HG02884 (cell line): ENCODE measurements around the gene PCNP.
"Not testable (repeated sequence)": the region's sequence is repeated elsewhere in the genome, so short reads cannot be mapped to it uniquely, and the experiment has no call there.

Experiments used
- ATAC-seq: cut with Tn5 transposase; IDR thresholded peaks from one replicate; pipeline ENCODE4 v1.9.1; 2021; ENCODE audit warnings: mild to moderate bottlenecking, moderate library complexity; ENCODE audit not compliant: unreplicated experiment

PCNP gene

DNA sequence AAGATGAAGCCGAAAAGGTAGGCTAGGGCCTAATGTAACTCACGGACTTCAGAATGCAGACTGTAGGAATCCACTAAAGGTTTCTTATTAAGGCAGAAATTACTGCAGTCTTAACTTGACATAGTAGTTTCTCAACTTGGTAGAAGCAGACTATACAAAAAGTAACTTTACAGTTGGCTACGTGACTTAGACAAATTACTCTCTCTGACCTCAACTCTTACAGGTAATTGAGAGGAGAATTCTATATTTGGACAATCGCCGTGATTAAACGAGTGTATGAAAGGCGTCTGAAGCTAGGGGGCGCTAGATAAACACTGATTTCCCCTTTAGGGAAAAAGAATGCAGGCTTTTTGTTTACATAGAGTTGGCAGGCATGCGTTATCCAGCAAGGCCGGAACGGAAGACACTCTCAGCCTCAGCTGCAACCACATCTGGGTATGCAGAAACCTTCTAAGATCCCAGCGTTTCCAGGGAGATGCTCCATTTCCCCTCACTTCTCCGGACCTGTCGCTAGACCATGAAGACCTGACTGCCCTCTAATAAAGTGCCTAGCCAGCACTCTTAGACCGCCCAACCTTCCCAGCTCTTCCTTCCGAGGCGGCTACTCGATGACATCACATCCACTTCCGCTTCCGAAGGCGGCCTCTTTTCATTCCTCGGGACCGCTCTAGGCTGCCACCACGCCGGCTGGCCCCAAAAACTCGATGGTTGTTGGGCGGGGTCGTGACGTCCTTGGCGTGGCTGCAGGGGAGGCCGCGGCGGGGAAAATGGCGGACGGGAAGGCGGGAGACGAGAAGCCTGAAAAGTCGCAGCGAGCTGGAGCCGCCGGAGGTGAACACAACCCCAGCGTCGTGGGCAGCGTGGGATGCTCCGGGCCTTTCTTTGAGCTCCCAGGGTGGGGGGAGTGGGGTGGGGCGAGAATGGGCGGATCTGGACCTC, at the start of gene PCNP:
Gene PCNP (plus strand): TSS at position 732 of the 939 bp plus-strand sequence. CDS start 36 bp downstream, at position 768.
- ATAC-seq = peak; percentile 82

DNA sequence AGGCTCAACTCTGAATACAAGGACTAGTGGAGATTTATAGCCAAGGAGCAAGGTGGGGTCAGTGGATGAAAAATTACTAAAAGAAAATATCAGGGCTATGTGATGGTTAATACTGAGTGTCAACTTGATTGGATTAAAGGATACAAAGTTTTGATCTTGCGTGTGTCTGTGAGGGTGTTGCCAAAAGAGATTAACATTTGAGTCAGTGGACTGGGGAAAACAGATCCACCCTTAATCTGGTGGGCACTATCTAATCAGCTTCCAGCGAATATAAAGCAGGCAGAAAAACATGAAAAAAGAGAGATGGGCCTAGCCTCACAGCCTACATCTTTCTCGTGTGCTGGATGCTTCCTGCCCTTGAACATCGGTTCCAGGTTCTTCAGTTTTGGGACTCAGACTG, 46.5 kb upstream of the PCNP start:
- no peak for ATAC-seq

DNA sequence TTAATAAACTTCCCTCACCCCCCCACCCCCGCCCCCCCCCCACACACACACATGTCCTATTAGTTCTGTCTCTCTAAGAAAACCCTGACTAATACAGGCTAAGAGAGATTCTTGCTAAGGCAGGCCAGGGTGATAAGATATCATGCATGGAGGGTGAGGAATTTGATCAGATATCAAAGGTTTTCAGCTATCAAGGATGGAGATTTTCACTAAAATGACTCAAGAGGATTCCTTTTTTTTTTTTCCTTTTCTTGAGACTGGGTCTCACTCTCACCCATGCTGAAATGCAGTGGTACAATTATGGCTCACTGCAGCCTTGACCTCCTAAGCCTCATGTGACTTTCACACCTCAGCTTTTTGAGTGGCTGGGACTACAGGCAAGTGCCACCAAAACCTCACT, 46.1 kb upstream of the PCNP start:
- ATAC-seq = no peak

- ATAC-seq = no peak
Measured at GRCh38 chr3:101529816-101530685, 43.9 kb upstream of the PCNP start.

DNA sequence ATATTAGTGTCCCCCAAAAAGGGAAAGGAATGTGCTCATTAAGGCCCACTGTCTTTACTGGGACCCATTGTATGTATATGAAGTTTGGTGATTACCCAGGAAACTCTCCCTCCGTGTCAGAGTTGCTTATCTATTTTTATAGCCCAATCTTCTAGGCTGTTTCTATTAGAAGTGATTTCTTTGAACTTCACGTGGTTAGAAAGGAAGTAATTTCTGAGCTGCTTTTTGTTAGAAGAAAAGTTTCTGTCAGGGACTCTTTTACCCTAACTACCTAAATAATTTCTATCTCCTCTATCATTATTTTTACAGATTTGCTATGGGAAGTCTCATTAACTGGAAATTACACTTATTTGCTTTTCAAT, 43.3 kb upstream of the PCNP start:
- ATAC-seq = no peak

- ATAC-seq = no peak
Measured at GRCh38 chr3:101531473-101532086, 42.4 kb upstream of the PCNP start.

GRCh38 chr3:101532783-101533602, 41.0 kb upstream of the PCNP start:
- ATAC-seq = no peak

DNA sequence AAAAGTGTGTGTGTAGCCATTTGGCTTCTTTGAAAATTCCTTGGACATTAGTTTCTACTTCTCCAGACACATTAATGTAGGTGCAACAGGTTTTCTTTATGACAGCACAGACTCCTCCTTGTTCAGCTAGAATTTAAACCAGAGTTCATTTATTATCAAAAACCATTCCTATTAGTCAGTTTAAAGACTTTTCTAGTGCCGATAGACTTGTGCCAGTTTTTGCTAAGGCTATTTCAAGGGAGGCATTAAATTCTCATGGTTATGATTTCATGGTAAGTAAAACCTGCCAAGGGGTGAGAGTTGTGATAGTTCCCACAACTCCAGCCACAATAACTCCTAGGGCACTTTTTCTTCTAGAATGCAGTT, 40.4 kb upstream of the PCNP start:
- no peak for ATAC-seq

DNA sequence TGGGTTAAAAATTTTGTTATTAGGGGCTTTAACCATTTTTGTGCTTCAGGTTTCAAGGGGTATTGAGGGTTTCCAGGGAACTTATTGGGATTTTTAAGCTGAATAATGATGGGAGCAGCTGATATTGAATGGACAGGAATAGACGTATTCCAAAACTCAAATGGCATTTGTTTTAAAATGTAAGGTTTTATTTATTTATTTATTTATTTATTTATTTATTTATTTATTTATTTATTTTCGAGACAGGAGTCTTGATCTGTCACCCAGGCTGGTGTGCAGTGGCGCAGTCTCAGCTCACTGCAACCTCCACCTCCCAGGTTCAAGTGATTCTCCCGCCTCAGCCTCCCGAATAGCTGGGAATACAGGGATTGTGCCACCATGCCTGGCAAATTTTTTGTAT, 38.8 kb upstream of the PCNP start:
- ATAC-seq = no peak

GRCh38 chr3:101536266-101536665, 37.7 kb upstream of the PCNP start:
- ATAC-seq = no peak

- not testable (repeated sequence) for ATAC-seq
Measured at GRCh38 chr3:101536955-101537354, 37.0 kb upstream of the PCNP start.

GRCh38 chr3:101542957-101543356, 31.0 kb upstream of the PCNP start:
- no peak for ATAC-seq

- no peak for ATAC-seq
Measured at GRCh38 chr3:101544161-101544850, 29.7 kb upstream of the PCNP start.

DNA sequence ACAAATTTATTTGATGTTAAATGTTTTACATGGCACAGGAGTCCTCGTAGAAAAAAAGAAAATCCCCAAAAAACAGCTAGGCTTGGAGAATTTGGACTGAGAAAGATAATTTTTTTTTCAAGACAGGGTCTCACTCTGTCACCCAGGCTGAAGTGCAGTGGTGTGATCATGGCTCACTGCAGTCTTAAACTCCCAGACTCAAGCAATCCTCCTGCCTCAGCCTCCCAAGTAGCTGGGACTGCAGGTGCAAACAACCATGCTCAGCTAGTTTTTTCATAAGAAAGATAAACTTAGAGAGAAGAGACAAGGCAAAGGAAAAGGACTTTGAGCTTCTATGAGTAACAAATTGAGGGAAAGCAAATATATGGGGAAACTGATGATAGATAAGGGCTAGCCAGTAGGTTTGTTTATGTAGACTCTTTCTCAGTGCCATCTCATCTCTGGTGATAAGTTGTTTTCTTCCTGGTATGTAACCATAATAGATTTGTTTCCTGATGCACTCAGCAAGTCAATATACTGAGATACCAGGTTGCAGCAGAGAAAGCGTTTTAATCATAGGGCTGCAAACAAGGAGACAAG, 25.4 kb upstream of the PCNP start:
- ATAC-seq = no peak

DNA sequence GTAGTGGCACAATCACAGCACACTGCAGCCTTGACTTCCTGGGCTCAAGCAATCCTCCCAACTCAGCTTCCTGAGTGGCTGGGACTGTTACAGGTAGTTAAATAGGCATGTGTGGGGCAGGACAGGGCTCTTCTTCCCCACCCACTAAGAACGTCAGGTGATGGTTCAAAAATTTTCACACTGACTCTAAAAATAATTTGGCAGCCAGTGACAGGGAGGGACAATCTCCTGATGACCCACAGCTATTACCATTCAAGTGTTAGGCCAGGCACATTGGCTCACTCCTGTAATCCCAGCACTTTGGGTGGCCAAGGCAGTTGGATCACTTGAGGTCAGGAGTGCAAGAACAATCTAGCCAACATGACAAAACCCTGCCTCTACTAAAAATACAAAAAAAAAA, 24.5 kb upstream of the PCNP start:
- no peak for ATAC-seq

DNA sequence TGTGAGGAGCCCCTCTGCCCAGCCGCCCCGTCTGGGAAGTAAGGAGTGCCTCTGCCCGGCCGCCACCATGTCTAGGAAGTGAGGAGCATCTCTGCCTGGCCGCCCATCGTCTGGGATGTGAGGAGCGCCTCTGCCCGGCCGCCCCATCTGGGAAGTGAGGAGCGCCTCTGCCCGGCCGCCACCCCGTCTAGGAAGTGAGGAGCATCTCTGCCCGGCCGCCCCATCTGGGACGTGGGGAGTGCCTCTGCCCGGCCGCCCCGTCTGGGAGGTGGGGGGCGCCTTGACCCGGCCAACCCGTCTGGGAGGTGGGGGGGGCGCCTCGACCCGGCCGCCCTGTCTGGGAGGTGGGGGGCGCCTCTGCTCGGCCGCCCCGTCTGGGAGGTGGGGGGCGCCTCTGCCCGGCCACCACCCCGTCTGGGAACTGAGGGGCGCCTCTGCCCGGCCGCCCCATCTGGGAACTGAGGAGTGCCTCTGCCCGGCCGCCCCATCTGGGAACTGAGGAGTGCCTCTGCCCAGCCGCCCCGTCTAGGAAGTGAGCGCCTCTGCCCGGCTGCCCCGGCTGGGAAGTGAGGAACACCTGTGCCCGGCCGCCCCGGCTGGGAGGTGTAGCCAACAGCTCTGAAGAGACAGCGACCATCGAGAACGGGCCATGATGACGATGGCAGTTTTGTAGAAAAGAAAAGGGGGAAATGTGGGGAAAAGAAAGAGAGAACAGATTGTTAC, 22.5 kb upstream of the PCNP start:
- ATAC-seq = not testable (repeated sequence)

- not testable (repeated sequence) for ATAC-seq
Measured at GRCh38 chr3:101553381-101553780, 20.6 kb upstream of the PCNP start.

DNA sequence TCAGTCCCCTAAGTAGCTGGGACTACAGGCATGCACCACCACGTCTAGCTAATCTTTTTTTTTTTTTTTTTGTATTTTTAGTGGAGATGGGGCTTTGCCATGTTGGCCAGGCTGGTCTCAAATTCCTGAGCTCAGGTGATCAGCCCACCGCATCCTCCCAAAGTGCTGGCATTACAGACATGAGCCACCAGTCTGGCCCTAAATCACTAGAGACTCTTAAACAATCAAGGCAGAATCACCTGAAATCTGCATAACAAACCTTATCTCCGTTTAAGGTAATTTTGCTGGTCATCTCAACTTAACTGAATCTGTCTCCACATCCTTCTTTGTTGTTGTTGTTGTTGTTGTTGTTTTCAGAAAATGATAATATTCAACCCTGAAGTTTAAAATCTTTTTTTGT, 17.9 kb upstream of the PCNP start:
- no peak for ATAC-seq
